HepG2 (cell line): ENCODE results near the gene HMGCR. TPM values are rescaled to one million over a fixed set of nuclear protein-coding genes. Genes with fewer than 3 reads are reported as not detected.

Experiments
- ATAC-seq: fragments of 200-7000 bp; cut with Tn5 transposase; 3 replicates; pipeline ENCODE4 v1.9.1; 2020; ENCODE audit warnings: mild to moderate bottlenecking, moderate library complexity
- BruUV-seq: library from RNA; stranded (reverse); fragments of 400-500 nt; replicated peaks from 2 replicates; lab custom pipeline; 2021; lab: Mats Ljungman, UMichigan
- CTCF ChIA-PET: fragments of 300-600 bp; formaldehyde crosslinking; extraction: SDS; loops from one replicate; lab custom pipeline; 2021; ENCODE audit warnings: low total read pairs, inconsistent platforms, low intra/inter-chr PET ratio; lab: Yijun Ruan, JAX
- POLR2A ChIA-PET: fragments of 350-600 bp; sonication (Branson Sonifier 250); formaldehyde crosslinking; loops from one replicate; lab custom pipeline; 2020; ENCODE audit warnings: antibody characterized with exemption, inconsistent platforms; lab: Yijun Ruan, JAX
- DNase-seq: peaks from one replicate; pipeline ENCODE4 v3.0.0-alpha.2; 2015; ENCODE audit warnings: low spot score
- FAIRE-seq: peaks from 3 replicates; lab custom pipeline; 2011; peaks lifted over from hg19 to GRCh38; lab: Jason Lieb, UNC
- H2AFZ ChIP-seq: one replicate; pipeline ENCODE4 v1.6.1; 2011; ENCODE audit warnings: low read length, inconsistent platforms
- H3K27ac ChIP-seq: fragments of 300-600 bp; 3 replicates; pipeline ENCODE4 v1.8.0; 2011; ENCODE audit warnings: mixed run types, mild to moderate bottlenecking, mixed read lengths, low read length, inconsistent platforms; ENCODE audit not compliant: insufficient read depth; ENCODE audit errors: extremely low read length
- H3K27me3 ChIP-seq, 2 experiments: fragments of 200-600 bp in 1 of 2; 2 replicates in 1 of 2; 3 replicates in 1 of 2; pipeline versions ENCODE4 v1.6.0 to v1.8.0; 2011; ENCODE audit warnings: low read length in 2 of 2, mild to moderate bottlenecking in 2 of 2, moderate library complexity in 2 of 2, inconsistent platforms in 1 of 2; ENCODE audit not compliant: insufficient read depth in 2 of 2, control insufficient read depth in 1 of 2
- H3K36me3 ChIP-seq, 2 experiments: fragments of 200-600 bp in 1 of 2; replicated peaks in 1 of 2; 2 replicates in 1 of 2; 3 replicates in 1 of 2; pipeline versions ENCODE4 v1.5.1 to v1.8.0; 2011; ENCODE audit warnings: low read length in 2 of 2, inconsistent platforms in 1 of 2; ENCODE audit not compliant: insufficient read depth in 2 of 2, control insufficient read depth in 1 of 2
- H3K4me1 ChIP-seq: 2 replicates; pipeline ENCODE4 v1.5.1; 2012; ENCODE audit warnings: low read length, inconsistent platforms; ENCODE audit not compliant: insufficient read depth
- H3K4me2 ChIP-seq: 2 replicates; pipeline ENCODE4 v1.6.0; 2011; ENCODE audit warnings: low read depth, low read length, inconsistent platforms
- H3K4me3 ChIP-seq, 3 experiments: fragments of 200-600 bp in 1 of 3; sonication (generic), shearing (Covaris generic) in 1 of 3; replicated peaks in 1 of 3; 2 replicates each; pipeline ENCODE4 v1.5.1; 2011 to 2016; ENCODE audit warnings: low read length in 3 of 3, inconsistent platforms in 2 of 3, low read depth in 2 of 3, mild to moderate bottlenecking in 2 of 3, control low read depth in 1 of 3, mixed read lengths in 1 of 3; ENCODE audit not compliant: insufficient read depth in 1 of 3
- H3K79me2 ChIP-seq: one replicate; pipeline ENCODE4 v1.6.1; 2011; ENCODE audit warnings: low read length, inconsistent platforms; ENCODE audit not compliant: insufficient read depth
- H3K9ac ChIP-seq: 2 replicates; pipeline ENCODE4 v1.6.0; 2011; ENCODE audit warnings: mild to moderate bottlenecking, low read depth, low read length, inconsistent platforms; ENCODE audit not compliant: insufficient read depth
- H3K9me3 ChIP-seq: 2 replicates; pipeline ENCODE4 v1.5.1; 2012; ENCODE audit warnings: mild to moderate bottlenecking, low read length
- H4K20me1 ChIP-seq: 2 replicates; pipeline ENCODE4 v1.6.0; 2011; ENCODE audit warnings: inconsistent platforms, mild to moderate bottlenecking, low read length, moderate library complexity; ENCODE audit not compliant: insufficient read depth
- BCL6 ChIP-seq: IDR thresholded peaks from 2 replicates; pipeline ENCODE4 v1.6.1; 2016; ENCODE audit warnings: missing genetic modification reagents, missing compliant biosample characterization
- HIVEP1 ChIP-seq: sonication (generic); formaldehyde crosslinking; IDR thresholded peaks from 2 replicates; pipeline ENCODE4 v1.4.0; 2020; ENCODE audit warnings: mild to moderate bottlenecking, missing genetic modification reagents
- HOXA9 ChIP-seq: sonication (generic); formaldehyde crosslinking; IDR thresholded peaks from 2 replicates; pipeline ENCODE4 v1.8.1; 2022; ENCODE audit warnings: missing genetic modification reagents, mild to moderate bottlenecking, moderate library complexity, borderline replicate concordance
- MIER2 ChIP-seq: IDR thresholded peaks from 2 replicates; pipeline ENCODE4 v1.6.1; 2016; ENCODE audit warnings: missing biosample characterization, missing genetic modification reagents
- NFKBIZ ChIP-seq: IDR thresholded peaks from 2 replicates; pipeline ENCODE4 v1.6.1; 2018; ENCODE audit warnings: missing genetic modification reagents, missing compliant biosample characterization
- PLRG1 ChIP-seq: fragments of 450-650 bp; conservative IDR thresholded peaks from 2 replicates; pipeline ENCODE4 v1.6.1; 2016
- ZBTB26 ChIP-seq: IDR thresholded peaks from 2 replicates; pipeline ENCODE4 v1.6.1; 2016; ENCODE audit warnings: missing compliant biosample characterization, missing genetic modification reagents, borderline replicate concordance
- ZNF33B ChIP-seq: sonication (generic); formaldehyde crosslinking; IDR thresholded peaks from 2 replicates; pipeline ENCODE4 v1.5.1; 2020; ENCODE audit warnings: mild to moderate bottlenecking, missing genetic modification reagents
- ZNF775 ChIP-seq: sonication (generic); formaldehyde crosslinking; IDR thresholded peaks from 2 replicates; pipeline ENCODE4 v1.4.0; 2020; ENCODE audit warnings: missing genetic modification reagents, mild to moderate bottlenecking, moderate library complexity, borderline replicate concordance
- ZNF777 ChIP-seq: sonication (generic); formaldehyde crosslinking; IDR thresholded peaks from 2 replicates; pipeline ENCODE4 v1.4.0; 2020; ENCODE audit warnings: missing genetic modification reagents
- WGBS: methylation state at CpG from one replicate; pipeline ENCODE4 v1.1.6; 2017; ENCODE audit warnings: low lambda C conversion rate; 5-methylcytosine and 5-hydroxymethylcytosine counted together
- in situ Hi-C: cut with HindIII; loops from 2 replicates; pipeline ENCODE4 v1.10.0; 2017; ENCODE audit warnings: low pct_unique_long_range_greater_than_20kb; ENCODE audit not compliant: extremely low pct_ligation_motif_present
- intact Hi-C: fragments of 100-400 bp; cut with micrococcal nuclease; formaldehyde crosslinking; loops from one replicate; pipeline ENCODE4 v1.10.0; 2022; ENCODE audit not compliant: unreplicated experiment
- polyA plus RNA-seq, 8 experiments: library from polyadenylated mRNA; depleted of rRNA in 3 of 8; stranded (reverse) in 7 of 8; unstranded in 1 of 8; fragments of >200 nt; fragmentation: Illumina TruSeq in 4 of 8; extraction: Trizol in 4 of 8; gene quantifications; 2 replicates each; pipeline versions ENCODE4 v1.2.1 to v1.2.3, GENCODE V29; 2011 to 2016; ENCODE audit warnings: low read depth in 4 of 8, missing spikeins in 1 of 8, mixed read lengths in 1 of 8; ENCODE audit not compliant: insufficient read depth in 1 of 8
- total RNA-seq, 5 experiments: library from RNA; depleted of rRNA; stranded (reverse); fragments of >200 nt; fragmentation: Illumina TruSeq; extraction: Trizol; gene quantifications; 2 replicates each; pipeline ENCODE4 v1.2.3, GENCODE V29; 2016; ENCODE audit warnings: low read depth in 1 of 5
- TF ChIP-seq, protein P1 (sequence below): sonication (generic); formaldehyde crosslinking; IDR thresholded peaks from 2 replicates; pipeline ENCODE4 v1.8.1; 2023; ENCODE audit warnings: mild to moderate bottlenecking, moderate library complexity, missing genetic modification reagents
- TF ChIP-seq, protein P2 (sequence below): IDR thresholded peaks from 2 replicates; pipeline ENCODE4 v1.6.1; 2016; ENCODE audit warnings: mild to moderate bottlenecking
- TF ChIP-seq, protein P3 (sequence below): sonication (generic); formaldehyde crosslinking; IDR thresholded peaks from 2 replicates; pipeline ENCODE4 v1.4.0; 2020; ENCODE audit warnings: missing genetic modification reagents
- TF ChIP-seq, protein P4 (sequence below): IDR thresholded peaks from 2 replicates; pipeline ENCODE4 v1.6.1; 2012; ENCODE audit warnings: inconsistent platforms

HMGCR gene
- total and polyA plus RNA-seq, 2 of the 13 experiments (the other 11 are each of a cell fraction or from before 2014, with no cell fraction given), result 43.0 to 144 TPM

- in situ Hi-C loops, result no loop called here
- no peak overlapping the region for H3K4me2 ChIP-seq
- WGBS, result 97% methylated on average over 3 of the region's 3 CpGs
These were observed 68.3 kb downstream of the HMGCR start for GRCh38 chr5:75405296-75405695.

More at GRCh38 chr5:75405296-75405695, 68.3 kb downstream of the HMGCR start:
- H3K36me3 ChIP-seq, result peaks cover 0 to 2% of the 10 kb centered on the region in 2 experiments; a peak in 3 of 5 replicates
- ATAC-seq (no peak), FAIRE-seq (no peak), DNase-seq (no peak)
- no peak overlapping the region for H3K27ac ChIP-seq
- ChIA-PET CTCF (no interaction called here), POLR2A (no interaction called here)
- H3K27me3 ChIP-seq, result no peaks in the 10 kb centered on the region
- no peak overlapping the region for H3K4me3 ChIP-seq
- H3K79me2 ChIP-seq, result no peaks in the 10 kb centered on the region
- no peak overlapping the region for H3K9ac ChIP-seq
- no peak overlapping the region for H2AFZ ChIP-seq
- intact Hi-C loops, result no loop called here
- no peaks in the 10 kb centered on the region for H3K9me3 ChIP-seq
- no peaks in the 10 kb centered on the region for H3K4me1 ChIP-seq
- BruUV-seq, result no TSS peak
- no peaks in the 10 kb centered on the region for H4K20me1 ChIP-seq
- TF ChIP-seq ZBTB26 (no peak), PLRG1 (no peak), BCL6 (CRISPR knock-in tag) (no peak), ZNF775 (CRISPR knock-in tag) (no peak), NFKBIZ (CRISPR knock-in tag) (no peak), HIVEP1 (CRISPR knock-in tag) (no peak), ZNF33B (CRISPR knock-in tag) (no peak), MIER2 (no peak), ZNF777 (no peak), HOXA9 (no peak)
- TF ChIP-seq, protein P1, sequence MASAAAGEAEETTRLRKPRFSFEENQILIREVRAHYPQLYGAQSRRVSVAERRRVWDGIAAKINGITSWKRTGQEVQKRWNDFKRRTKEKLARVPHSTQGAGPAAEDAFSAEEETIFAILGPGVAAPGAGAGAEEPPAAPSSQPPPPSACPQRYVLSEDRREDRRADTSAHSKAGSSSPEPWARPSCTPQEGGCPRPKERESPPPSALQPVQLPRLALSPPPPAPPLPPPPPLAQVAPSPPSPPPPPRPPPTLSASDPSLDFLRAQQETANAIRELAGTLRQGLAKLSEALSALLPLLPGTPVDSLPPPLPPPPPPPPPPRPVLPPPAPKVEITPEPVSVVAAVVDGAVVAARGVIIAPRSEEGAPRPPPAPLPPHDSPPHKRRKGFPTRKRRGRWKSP (CRISPR knock-in tag), result no peak
- TF ChIP-seq, protein P2, sequence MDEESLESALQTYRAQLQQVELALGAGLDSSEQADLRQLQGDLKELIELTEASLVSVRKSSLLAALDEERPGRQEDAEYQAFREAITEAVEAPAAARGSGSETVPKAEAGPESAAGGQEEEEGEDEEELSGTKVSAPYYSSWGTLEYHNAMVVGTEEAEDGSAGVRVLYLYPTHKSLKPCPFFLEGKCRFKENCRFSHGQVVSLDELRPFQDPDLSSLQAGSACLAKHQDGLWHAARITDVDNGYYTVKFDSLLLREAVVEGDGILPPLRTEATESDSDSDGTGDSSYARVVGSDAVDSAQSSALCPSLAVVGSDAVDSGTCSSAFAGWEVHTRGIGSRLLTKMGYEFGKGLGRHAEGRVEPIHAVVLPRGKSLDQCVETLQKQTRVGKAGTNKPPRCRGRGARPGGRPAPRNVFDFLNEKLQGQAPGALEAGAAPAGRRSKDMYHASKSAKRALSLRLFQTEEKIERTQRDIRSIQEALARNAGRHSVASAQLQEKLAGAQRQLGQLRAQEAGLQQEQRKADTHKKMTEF (CRISPR knock-in tag), result no peak
- TF ChIP-seq, protein P3, sequence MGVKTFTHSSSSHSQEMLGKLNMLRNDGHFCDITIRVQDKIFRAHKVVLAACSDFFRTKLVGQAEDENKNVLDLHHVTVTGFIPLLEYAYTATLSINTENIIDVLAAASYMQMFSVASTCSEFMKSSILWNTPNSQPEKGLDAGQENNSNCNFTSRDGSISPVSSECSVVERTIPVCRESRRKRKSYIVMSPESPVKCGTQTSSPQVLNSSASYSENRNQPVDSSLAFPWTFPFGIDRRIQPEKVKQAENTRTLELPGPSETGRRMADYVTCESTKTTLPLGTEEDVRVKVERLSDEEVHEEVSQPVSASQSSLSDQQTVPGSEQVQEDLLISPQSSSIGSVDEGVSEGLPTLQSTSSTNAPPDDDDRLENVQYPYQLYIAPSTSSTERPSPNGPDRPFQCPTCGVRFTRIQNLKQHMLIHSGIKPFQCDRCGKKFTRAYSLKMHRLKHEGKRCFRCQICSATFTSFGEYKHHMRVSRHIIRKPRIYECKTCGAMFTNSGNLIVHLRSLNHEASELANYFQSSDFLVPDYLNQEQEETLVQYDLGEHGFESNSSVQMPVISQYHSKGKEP (CRISPR knock-in tag), result no peak
- TF ChIP-seq, protein P4, sequence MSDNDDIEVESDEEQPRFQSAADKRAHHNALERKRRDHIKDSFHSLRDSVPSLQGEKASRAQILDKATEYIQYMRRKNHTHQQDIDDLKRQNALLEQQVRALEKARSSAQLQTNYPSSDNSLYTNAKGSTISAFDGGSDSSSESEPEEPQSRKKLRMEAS, result no peak
